ENCODE results near the gene KCNIP4.

GRCh38 chr4:21226637-21227538, 721.7 kb downstream of the KCNIP4 start:
- no peak for TF ChIP-seq EZH2phosphoT487 (IDR thresholded peaks at IDR 0.05; ENCODE audit: insufficient read depth, low read depth)
- TF ChIP-seq EZH2 (IDR thresholded peaks at IDR 0.05; ENCODE audit: insufficient read depth, poor library complexity, severe bottlenecking) = no peak

All from GM23248 (cell line).